Measurements from ENCODE around the gene PPFIBP2.

PPFIBP2 gene

DNA sequence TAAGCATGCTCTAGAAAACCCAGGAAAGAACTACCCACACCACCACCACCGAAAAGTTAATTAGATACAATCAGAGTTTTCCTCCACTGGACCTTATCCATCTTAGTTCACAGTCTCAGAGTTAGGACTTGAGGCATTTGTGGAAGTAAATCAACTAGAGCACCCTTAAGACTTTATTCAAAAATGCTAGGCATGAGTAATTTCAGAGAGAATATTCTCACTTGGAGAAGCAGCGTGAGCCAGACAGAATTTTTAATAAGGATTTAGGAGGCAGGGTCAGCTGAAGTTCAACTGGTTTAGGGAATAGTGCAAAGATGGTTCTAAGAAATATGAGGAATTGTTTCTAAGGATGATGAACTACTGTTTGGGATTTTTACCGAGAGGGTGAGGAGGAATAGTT is 29.7 kb upstream of the PPFIBP2 start:
- DNase-seq (ENCODE audit: low read depth) = no peak
- no peak overlapping the region for H3K4me3 ChIP-seq (ENCODE audit: low read depth, low read length)
- TF ChIP-seq, protein P1, sequence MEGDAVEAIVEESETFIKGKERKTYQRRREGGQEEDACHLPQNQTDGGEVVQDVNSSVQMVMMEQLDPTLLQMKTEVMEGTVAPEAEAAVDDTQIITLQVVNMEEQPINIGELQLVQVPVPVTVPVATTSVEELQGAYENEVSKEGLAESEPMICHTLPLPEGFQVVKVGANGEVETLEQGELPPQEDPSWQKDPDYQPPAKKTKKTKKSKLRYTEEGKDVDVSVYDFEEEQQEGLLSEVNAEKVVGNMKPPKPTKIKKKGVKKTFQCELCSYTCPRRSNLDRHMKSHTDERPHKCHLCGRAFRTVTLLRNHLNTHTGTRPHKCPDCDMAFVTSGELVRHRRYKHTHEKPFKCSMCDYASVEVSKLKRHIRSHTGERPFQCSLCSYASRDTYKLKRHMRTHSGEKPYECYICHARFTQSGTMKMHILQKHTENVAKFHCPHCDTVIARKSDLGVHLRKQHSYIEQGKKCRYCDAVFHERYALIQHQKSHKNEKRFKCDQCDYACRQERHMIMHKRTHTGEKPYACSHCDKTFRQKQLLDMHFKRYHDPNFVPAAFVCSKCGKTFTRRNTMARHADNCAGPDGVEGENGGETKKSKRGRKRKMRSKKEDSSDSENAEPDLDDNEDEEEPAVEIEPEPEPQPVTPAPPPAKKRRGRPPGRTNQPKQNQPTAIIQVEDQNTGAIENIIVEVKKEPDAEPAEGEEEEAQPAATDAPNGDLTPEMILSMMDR (IDR thresholded peaks at IDR 0.05; ENCODE audit: low read depth, low read length, missing control alignments) = no peak

DNA sequence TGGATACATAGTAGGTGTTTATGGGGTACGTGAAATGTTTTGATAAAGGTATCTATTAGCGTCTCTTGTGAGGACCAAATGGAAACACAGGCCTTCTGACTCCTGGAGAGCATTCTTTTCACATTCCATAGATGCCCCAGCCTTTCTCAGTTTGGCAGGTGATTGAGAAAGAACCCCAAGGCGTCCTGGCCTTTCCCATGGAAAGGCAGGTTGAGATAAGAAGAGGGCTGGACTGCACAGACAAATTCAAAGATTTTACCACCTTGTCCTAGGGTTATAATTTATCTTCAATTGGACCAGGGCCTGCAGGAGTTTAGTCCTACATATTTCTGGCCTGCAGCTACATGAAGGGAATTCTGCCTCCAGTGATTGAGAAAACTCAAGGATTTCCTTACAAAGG is 29.2 kb upstream of the PPFIBP2 start:
- DNase-seq (ENCODE audit: low read depth) = no peak
- TF ChIP-seq, protein P1 (IDR thresholded peaks at IDR 0.05; ENCODE audit: low read depth, low read length, missing control alignments) = no peak
- no peak overlapping the region for H3K4me3 ChIP-seq (ENCODE audit: low read depth, low read length)

DNA sequence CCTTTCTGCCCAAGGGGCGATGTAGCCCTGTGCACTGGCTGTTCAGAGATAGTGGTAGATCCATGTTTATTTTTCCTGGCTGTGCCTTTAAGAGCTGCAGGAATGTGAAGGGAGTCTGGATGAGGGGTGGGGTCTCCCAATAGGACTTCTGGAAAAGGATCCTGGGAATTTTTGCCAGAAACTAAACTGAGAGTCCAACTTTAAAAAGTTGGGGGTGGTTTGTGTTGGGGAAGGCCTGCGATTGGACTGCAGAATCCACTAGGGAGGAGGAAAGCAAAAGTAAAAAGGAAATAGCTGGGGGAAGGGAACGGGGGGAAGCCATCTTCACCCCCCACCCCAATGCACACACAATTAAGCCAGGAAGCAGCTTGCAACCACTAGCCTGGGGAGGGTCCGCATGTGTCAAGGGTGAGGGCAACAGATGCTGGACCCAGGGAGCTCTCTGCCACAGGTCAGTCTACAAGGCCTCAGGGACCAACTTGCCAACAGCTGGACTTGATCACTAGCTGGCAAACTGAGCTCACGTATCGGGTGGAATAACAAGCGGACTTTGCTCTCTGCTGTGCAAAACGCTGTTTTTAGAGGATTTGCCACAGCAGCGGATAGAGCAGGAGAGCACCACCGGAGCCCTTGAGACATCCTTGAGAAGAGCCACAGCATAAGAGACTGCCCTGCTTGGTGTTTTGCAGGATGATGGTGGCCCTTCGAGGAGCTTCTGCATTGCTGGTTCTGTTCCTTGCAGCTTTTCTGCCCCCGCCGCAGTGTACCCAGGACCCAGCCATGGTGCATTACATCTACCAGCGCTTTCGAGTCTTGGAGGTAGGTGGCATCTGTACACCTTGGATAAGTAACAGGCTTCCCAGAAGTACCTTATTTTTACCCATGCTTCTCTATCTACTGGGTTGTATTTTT is 28.4 kb upstream of the PPFIBP2 start, which contains the start of gene OLFML1:
Gene OLFML1, plus strand, starts transcription at position 321 of the 912 bp plus-strand sequence. Its CDS starts 370 bp downstream, at position 691.
- H3K4me3 ChIP-seq (ENCODE audit: low read depth, low read length) = no peak within 1 kb of the TSS

DNA sequence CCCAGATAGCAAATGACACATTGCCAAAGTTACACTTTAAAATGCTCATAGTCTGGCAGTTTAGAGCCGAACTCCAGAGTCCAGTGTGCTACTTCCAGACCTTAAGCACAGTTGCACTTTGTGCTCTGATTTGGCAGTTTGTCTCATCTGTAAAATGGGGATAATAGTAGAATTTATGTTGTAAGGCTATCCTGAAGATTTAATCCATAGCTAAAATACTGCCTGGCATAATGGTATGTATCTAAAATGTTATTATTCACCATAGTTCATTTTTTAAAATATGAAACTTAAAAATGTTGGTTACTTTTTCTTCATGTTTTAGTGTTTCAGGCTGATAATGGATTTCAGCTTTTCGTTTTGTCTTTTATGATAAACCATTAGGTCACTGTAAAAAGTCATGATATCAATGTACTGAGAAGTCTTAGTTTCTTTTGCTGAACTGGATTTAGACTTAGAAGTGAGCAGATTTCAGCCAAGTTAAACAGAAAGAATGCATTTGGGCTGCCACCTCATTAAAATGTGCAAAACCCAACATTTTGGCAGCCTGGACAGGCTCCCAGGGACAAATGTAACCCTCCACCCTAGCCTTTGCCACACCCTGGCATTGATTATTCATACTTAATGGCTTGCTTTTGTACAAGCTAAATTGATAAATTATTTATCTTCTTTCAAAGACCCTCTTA is 27.6 kb upstream of the PPFIBP2 start:
- TF ChIP-seq, protein P1 (IDR thresholded peaks at IDR 0.05; ENCODE audit: low read depth, low read length, missing control alignments) = no peak
- no peak overlapping the region for H3K4me3 ChIP-seq (ENCODE audit: low read depth, low read length)
- DNase-seq (ENCODE audit: low read depth) = no peak

More for the DNA sequence above, 28.4 kb upstream of the PPFIBP2 start, which contains the start of gene OLFML1:
- no peak for DNase-seq (ENCODE audit: low read depth)
- TF ChIP-seq, protein P1 (IDR thresholded peaks at IDR 0.05; ENCODE audit: low read depth, low read length, missing control alignments) = no peak

DNA sequence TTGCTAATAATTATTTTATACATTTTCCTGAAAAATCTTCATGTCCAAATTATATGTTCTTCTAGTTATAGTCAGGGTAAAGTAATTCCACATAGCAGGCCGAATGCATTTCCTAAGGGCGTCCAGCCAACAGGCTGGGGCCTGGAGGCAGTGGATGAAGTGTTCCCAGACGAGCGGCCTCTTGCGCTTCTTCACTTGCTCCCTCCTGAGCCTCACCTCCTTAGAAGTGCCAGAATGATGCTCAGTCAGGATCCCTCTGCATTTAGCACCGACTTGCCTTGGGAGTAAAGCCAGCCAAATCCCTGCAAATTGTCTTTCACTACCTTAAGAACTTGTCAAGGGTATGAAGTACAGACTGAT is 27.0 kb upstream of the PPFIBP2 start:
- TF ChIP-seq, protein P1 (IDR thresholded peaks at IDR 0.05; ENCODE audit: low read depth, low read length, missing control alignments) = no peak
- DNase-seq (ENCODE audit: low read depth) = no peak
- no peak overlapping the region for H3K4me3 ChIP-seq (ENCODE audit: low read depth, low read length)

DNA sequence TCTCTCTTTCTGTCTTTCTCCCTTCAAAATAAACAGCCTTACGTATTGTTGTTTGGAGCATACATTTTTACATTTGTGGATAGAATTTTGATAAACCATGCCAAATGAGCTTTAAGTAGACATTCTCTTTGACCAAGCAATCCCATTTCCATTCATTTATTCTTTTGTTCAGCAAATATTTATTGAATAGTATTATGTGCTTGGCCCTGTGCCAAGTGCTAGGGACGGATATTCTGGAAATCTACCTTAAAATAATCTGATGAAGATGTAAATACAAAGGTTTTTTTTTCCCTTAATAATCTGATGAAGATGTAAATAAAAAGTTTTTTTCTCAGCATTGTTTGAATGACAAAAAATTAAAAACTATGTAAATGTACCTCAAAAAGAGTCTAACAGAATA is 26.4 kb upstream of the PPFIBP2 start:
- TF ChIP-seq, protein P1 (IDR thresholded peaks at IDR 0.05; ENCODE audit: low read depth, low read length, missing control alignments) = no peak
- H3K4me3 ChIP-seq (ENCODE audit: low read depth, low read length) = no peak overlapping the region
- no peak for DNase-seq (ENCODE audit: low read depth)
